ENCODE results near the gene RNF144B. TPM values are rescaled to one million over a fixed set of nuclear protein-coding genes. Genes with fewer than 3 reads are reported as not detected.

Gene RNF144B
- total and polyA plus RNA-seq, 10 of the 15 experiments (the other 5 are each of a cell fraction or from before 2014, with no cell fraction given) = 0.03 to 0.18 (median 0.14) TPM

- TF ChIP-seq GABPA (IDR thresholded peaks at IDR 0.05; ENCODE audit: low read depth) = no peak
- no peak for TF ChIP-seq NFXL1 (IDR thresholded peaks at IDR 0.05; ENCODE audit: borderline replicate concordance)
- TF ChIP-seq BACH1 (IDR thresholded peaks at IDR 0.05; ENCODE audit: borderline replicate concordance) = no peak
- no peak for TF ChIP-seq MYC (IDR thresholded peaks at IDR 0.05; ENCODE audit: insufficient read depth, insufficient read length, insufficient replicate concordance, low read length, severe bottlenecking)
- TF ChIP-seq HDGF (IDR thresholded peaks at IDR 0.05) = no peak
- TF ChIP-seq SREBF1 (IDR thresholded peaks at IDR 0.05; ENCODE audit: low read length) = no peak
- no peak for TF ChIP-seq MTA2 (IDR thresholded peaks at IDR 0.05; ENCODE audit: low read depth)
- no peak for TF ChIP-seq CREB1 (IDR thresholded peaks at IDR 0.05; ENCODE audit: low read depth)
- TF ChIP-seq, protein P1, sequence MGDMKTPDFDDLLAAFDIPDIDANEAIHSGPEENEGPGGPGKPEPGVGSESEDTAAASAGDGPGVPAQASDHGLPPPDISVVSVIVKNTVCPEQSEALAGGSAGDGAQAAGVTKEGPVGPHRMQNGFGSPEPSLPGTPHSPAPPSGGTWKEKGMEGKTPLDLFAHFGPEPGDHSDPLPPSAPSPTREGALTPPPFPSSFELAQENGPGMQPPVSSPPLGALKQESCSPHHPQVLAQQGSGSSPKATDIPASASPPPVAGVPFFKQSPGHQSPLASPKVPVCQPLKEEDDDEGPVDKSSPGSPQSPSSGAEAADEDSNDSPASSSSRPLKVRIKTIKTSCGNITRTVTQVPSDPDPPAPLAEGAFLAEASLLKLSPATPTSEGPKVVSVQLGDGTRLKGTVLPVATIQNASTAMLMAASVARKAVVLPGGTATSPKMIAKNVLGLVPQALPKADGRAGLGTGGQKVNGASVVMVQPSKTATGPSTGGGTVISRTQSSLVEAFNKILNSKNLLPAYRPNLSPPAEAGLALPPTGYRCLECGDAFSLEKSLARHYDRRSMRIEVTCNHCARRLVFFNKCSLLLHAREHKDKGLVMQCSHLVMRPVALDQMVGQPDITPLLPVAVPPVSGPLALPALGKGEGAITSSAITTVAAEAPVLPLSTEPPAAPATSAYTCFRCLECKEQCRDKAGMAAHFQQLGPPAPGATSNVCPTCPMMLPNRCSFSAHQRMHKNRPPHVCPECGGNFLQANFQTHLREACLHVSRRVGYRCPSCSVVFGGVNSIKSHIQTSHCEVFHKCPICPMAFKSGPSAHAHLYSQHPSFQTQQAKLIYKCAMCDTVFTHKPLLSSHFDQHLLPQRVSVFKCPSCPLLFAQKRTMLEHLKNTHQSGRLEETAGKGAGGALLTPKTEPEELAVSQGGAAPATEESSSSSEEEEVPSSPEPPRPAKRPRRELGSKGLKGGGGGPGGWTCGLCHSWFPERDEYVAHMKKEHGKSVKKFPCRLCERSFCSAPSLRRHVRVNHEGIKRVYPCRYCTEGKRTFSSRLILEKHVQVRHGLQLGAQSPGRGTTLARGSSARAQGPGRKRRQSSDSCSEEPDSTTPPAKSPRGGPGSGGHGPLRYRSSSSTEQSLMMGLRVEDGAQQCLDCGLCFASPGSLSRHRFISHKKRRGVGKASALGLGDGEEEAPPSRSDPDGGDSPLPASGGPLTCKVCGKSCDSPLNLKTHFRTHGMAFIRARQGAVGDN (IDR thresholded peaks at IDR 0.05) = no peak
Observed at GRCh38 chr6:18439581-18439980, 52.4 kb downstream of the RNF144B start (continued).
